Activated T-cell treated with anti-CD3 and anti-CD28 coated beads for 24 hours (primary cell): ENCODE data around the gene ADGRG3.
"Not testable (repeated sequence)": the region's sequence is repeated elsewhere in the genome, so short reads cannot be mapped to it uniquely, and the experiment has no call there.

Experiments
- DNase-seq: peaks from one replicate; pipeline ENCODE4 v3.0.0-alpha.2; 2020; ENCODE audit warnings: low read depth

The ADGRG3 gene

GRCh38 chr16:57697896-57698537 lies 29.9 kb downstream of the ADGRG3 start:
- no peak for DNase-seq

GRCh38 chr16:57698812-57699405 lies 30.8 kb downstream of the ADGRG3 start:
- DNase-seq = no peak

GRCh38 chr16:57699481-57699880 lies 31.4 kb downstream of the ADGRG3 start:
- DNase-seq = no peak

- DNase-seq = no peak
These were observed 31.8 kb downstream of the ADGRG3 start for GRCh38 chr16:57699899-57700298.

- no peak for DNase-seq
These were observed 32.9 kb downstream of the ADGRG3 start for GRCh38 chr16:57700781-57701551.

- DNase-seq = no peak
These were observed 33.8 kb downstream of the ADGRG3 start for GRCh38 chr16:57701759-57702371.

GRCh38 chr16:57703416-57704010 lies 35.4 kb downstream of the ADGRG3 start:
- DNase-seq = no peak

GRCh38 chr16:57704011-57704904 lies 36.2 kb downstream of the ADGRG3 start:
- DNase-seq = no peak

GRCh38 chr16:57704905-57705852 lies 37.1 kb downstream of the ADGRG3 start:
- DNase-seq = no peak

- DNase-seq = no peak
These were observed 38.6 kb downstream of the ADGRG3 start for GRCh38 chr16:57706717-57707116.

- no peak for DNase-seq
These were observed 39.2 kb downstream of the ADGRG3 start for GRCh38 chr16:57707331-57707730.

- DNase-seq = no peak
These were observed 40.1 kb downstream of the ADGRG3 start for GRCh38 chr16:57708168-57708567.

- no peak for DNase-seq
These were observed 41.6 kb downstream of the ADGRG3 start for GRCh38 chr16:57709663-57710062.

- DNase-seq = no peak
These were observed 43.2 kb downstream of the ADGRG3 start for GRCh38 chr16:57711346-57711745.

GRCh38 chr16:57711993-57712392 lies 43.9 kb downstream of the ADGRG3 start:
- DNase-seq = no peak

GRCh38 chr16:57712569-57712968 lies 44.5 kb downstream of the ADGRG3 start:
- not testable (repeated sequence) for DNase-seq

- no peak for DNase-seq
These were observed 45.5 kb downstream of the ADGRG3 start for GRCh38 chr16:57713596-57713995.

- no peak for DNase-seq
These were observed 45.9 kb downstream of the ADGRG3 start for GRCh38 chr16:57714047-57714446.

- DNase-seq = peak; percentile 13
These were observed 52.1 kb downstream of the ADGRG3 start for GRCh38 chr16:57720142-57720575.
